Liver (tissue), 3 donors: ENCODE data around the gene TLE4.

Experiments used
- ATF3 ChIP-seq: IDR thresholded peaks from 2 replicates; pipeline ENCODE4 v1.6.1; 2016; ENCODE audit warnings: antibody characterized with exemption
- CTCF ChIP-seq: fragments of 150-350 bp; IDR thresholded peaks from 2 replicates; pipeline ENCODE4 v1.5.1; 2017; ENCODE audit warnings: improper control_type of control experiment, low read depth, low read length; ENCODE audit not compliant: missing input control
- FOXA1 ChIP-seq: IDR thresholded peaks from 2 replicates; pipeline ENCODE4 v1.6.1; 2016; ENCODE audit warnings: antibody characterized with exemption
- GABPA ChIP-seq, 2 donors: IDR thresholded peaks in 1 of 2; conservative IDR thresholded peaks in 1 of 2; 2 replicates each; pipeline ENCODE4 v1.6.1; 2016; ENCODE audit warnings: antibody characterized with exemption in 2 of 2, mild to moderate bottlenecking in 1 of 2, moderate library complexity in 1 of 2
- JUND ChIP-seq, 2 donors: IDR thresholded peaks; 2 replicates each; pipeline ENCODE4 v1.6.1; 2016; ENCODE audit warnings: antibody characterized with exemption in 2 of 2
- MAX ChIP-seq: IDR thresholded peaks from 2 replicates; pipeline ENCODE4 v1.6.1; 2016; ENCODE audit warnings: antibody characterized with exemption
- REST ChIP-seq: IDR thresholded peaks from 2 replicates; pipeline ENCODE4 v1.6.1; 2016; ENCODE audit warnings: antibody characterized with exemption, mild to moderate bottlenecking
- SP1 ChIP-seq: IDR thresholded peaks from 2 replicates; pipeline ENCODE4 v1.6.1; 2018; ENCODE audit warnings: antibody characterized with exemption, mild to moderate bottlenecking
- TAF1 ChIP-seq: conservative IDR thresholded peaks from 2 replicates; pipeline ENCODE4 v1.6.1; 2016; ENCODE audit warnings: antibody characterized with exemption, mild to moderate bottlenecking
- YY1 ChIP-seq: IDR thresholded peaks from 2 replicates; pipeline ENCODE4 v1.6.1; 2016; ENCODE audit warnings: antibody characterized with exemption, mild to moderate bottlenecking
- donor health status: healthy.
- donor health status: healthy.

GRCh38 chr9:79719021-79719420 is 147.3 kb downstream of the TLE4 start:
- TF ChIP-seq GABPA (IDR thresholded peaks at IDR 0.05 in 1 of 2, conservative IDR thresholded peaks at IDR 0.05 in 1 of 2) (no peak), CTCF (no peak), TAF1 (no peak), REST (no peak), FOXA1 (no peak), MAX (no peak), ATF3 (no peak), YY1 (no peak), SP1 (no peak), JUND (IDR thresholded peaks at IDR 0.05) (no peak)
